GM12891 (cell line): ENCODE measurements around the gene NUDT2.

Source experiments
- PAX5 ChIP-seq: IDR thresholded peaks from 2 replicates; pipeline ENCODE4 v1.6.1; 2011; ENCODE audit warnings: low read length, moderate library complexity, mild to moderate bottlenecking; ENCODE audit not compliant: insufficient read depth, severe bottlenecking
- POLR2A ChIP-seq: IDR thresholded peaks from 2 replicates; pipeline ENCODE4 v1.6.1; 2011; ENCODE audit warnings: low read depth, low read length, control low read depth
- POLR2AphosphoS5 ChIP-seq: IDR thresholded peaks from 2 replicates; pipeline ENCODE4 v1.6.1; 2011; ENCODE audit warnings: low read depth, low read length, control low read depth
- POU2F2 ChIP-seq: IDR thresholded peaks from 2 replicates; pipeline ENCODE4 v1.6.1; 2011; ENCODE audit warnings: low read depth, mild to moderate bottlenecking, control low read depth, low read length, moderate library complexity
- SPI1 ChIP-seq: IDR thresholded peaks from 2 replicates; pipeline ENCODE4 v1.6.1; 2011; ENCODE audit warnings: low read depth, low read length, control low read depth
- TAF1 ChIP-seq: IDR thresholded peaks from 2 replicates; pipeline ENCODE4 v1.6.1; 2011; ENCODE audit warnings: low read depth, low read length, control low read depth

DNA sequence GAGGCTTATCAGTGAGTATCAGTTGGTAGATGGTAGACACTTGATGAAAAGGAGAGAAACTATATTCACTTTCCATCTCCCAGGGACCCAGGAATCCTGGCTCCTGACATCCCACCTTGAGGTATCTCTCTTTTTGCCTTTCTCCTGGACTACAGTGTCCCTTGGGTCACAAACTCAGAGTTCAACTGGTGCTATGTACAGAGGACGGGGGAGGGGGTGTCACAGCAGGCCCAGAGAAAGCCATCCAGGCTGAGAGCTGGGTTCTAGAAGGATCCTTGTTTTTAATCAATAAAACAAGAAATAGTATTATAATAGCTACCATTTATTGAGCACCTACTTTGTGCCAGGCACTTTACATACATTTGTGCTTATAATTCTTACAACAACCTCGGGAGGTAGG is 37.0 kb downstream of the NUDT2 start:
- TF ChIP-seq POLR2AphosphoS5 (no peak), POLR2A (no peak), TAF1 (no peak), PAX5 (no peak), SPI1 (no peak), POU2F2 (no peak)
